ENCODE measurements around the gene ATP6V1C2.

GRCh38 chr2:10717628-10718027 is 3.8 kb upstream of the ATP6V1C2 start:
- TF ChIP-seq CTCF (IDR thresholded peaks at IDR 0.05), result no peak
- TF ChIP-seq EZH2phosphoT487 (IDR thresholded peaks at IDR 0.05), result no peak

All from neural progenitor cell (in vitro differentiated cells).